PC-3 (cell line): ENCODE measurements around the gene AMMECR1. TPM values are rescaled to one million over a fixed set of nuclear protein-coding genes. Genes with fewer than 3 reads are reported as not detected.

ENCODE experiments used
- total RNA-seq: library from RNA; depleted of rRNA; stranded (reverse); fragments of >200 nt; gene quantifications from 2 replicates; pipeline ENCODE4 v1.2.3, GENCODE V29; 2014; rRNA removed

Gene AMMECR1
- total RNA-seq, 1 experiment from 2014 or later, result 14.2 TPM

Other genes with a start within 250 kb of the AMMECR1 start
- 0.23 and 0.29 TPM in 2 replicates for gene RTL9, start 40.8 kb upstream of the AMMECR1 start, total RNA-seq